Right cardiac atrium (tissue), 5 donors: ENCODE data around the gene FBXO8. TPM values are rescaled to one million over a fixed set of nuclear protein-coding genes. Genes with fewer than 3 reads are reported as not detected.
A peak's percentile ranks its signal among the peaks of the same experiment; 100 is the strongest.

Source experiments
- ATAC-seq, 2 donors: fragments of 200-7000 bp; cut with Tn5 transposase; one replicate each; pipeline versions ENCODE4 v1.8.0 to v1.9.1; 2020; ENCODE audit warnings: moderate library complexity in 2 of 2, mild to moderate bottlenecking in 1 of 2
- DNase-seq, 3 donors: peaks; one replicate each; pipeline ENCODE4 v3.0.0-alpha.2; 2020
- H3K27ac ChIP-seq: one replicate; pipeline ENCODE4 v1.5.1; 2013; ENCODE audit warnings: mild to moderate bottlenecking, low read length, control low read depth, moderate library complexity
- H3K27me3 ChIP-seq: one replicate; pipeline ENCODE4 v1.6.1; 2013; ENCODE audit not compliant: control insufficient read depth, insufficient read depth
- H3K4me1 ChIP-seq: one replicate; pipeline ENCODE4 v1.6.1; 2013; ENCODE audit warnings: low read length; ENCODE audit not compliant: control insufficient read depth, insufficient read depth
- H3K4me3 ChIP-seq: one replicate; pipeline ENCODE4 v1.5.1; 2013; ENCODE audit warnings: low read length, control low read depth
- H3K9me3 ChIP-seq: one replicate; pipeline ENCODE4 v1.6.1; 2013; ENCODE audit warnings: low read length; ENCODE audit not compliant: control insufficient read depth
- WGBS: extraction: QIAGEN DNeasy Blood & Tissue Kit; methylation state at CpG from one replicate; pipeline ENCODE4 v1.1.7; 2013; 5-methylcytosine and 5-hydroxymethylcytosine counted together
- intact Hi-C, 4 donors: fragments of 100-400 bp; cut with DNase I; formaldehyde crosslinking; loops; one replicate each; pipeline versions ENCODE4 v1.11.0 to v1.14.0; 2022 to 2023
- long read RNA-seq, 4 donors: library from polyadenylated mRNA; unstranded; transcript quantifications; one replicate each; pipeline ENCODE4 v2.0.0, GENCODE V29; 2020 to 2021
- polyA plus RNA-seq: library from polyadenylated mRNA; stranded (reverse); fragments of 200-250 nt; gene quantifications from one replicate; pipeline ENCODE4 v1.2.3, GENCODE V29; 2013
- total RNA-seq, 4 donors: library from RNA; stranded (reverse); fragmentation: NEBNext Ultra II Directional; extraction: Animal tissue kit (Norgen Biotek cat#: 25700); gene quantifications; one replicate each; pipeline ENCODE4 v1.2.1, GENCODE V29; 2021
- donor health status: healthy with polysubstance abuse.
- donor health status: DM: no; HTN: yes; CAD: no.
- donor health status: DM: no; HTN: no; CAD: no.
- donor health status: DM: no; HTN: yes; CAD: no; lungs with severe emphysema.
- donor health status: DM: yes; HTN: yes; CAD: no.

Gene FBXO8, protein sequence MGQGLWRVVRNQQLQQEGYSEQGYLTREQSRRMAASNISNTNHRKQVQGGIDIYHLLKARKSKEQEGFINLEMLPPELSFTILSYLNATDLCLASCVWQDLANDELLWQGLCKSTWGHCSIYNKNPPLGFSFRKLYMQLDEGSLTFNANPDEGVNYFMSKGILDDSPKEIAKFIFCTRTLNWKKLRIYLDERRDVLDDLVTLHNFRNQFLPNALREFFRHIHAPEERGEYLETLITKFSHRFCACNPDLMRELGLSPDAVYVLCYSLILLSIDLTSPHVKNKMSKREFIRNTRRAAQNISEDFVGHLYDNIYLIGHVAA
- total RNA-seq (10 to 100 TPM; 27.2 to 32.0 (median 30.0) TPM), polyA plus RNA-seq (22.5 TPM)
- long read RNA-seq, donor 1, transcript FBXO8-201 (6 exons, 2,577 nt) = major isoform, 9 of 10 reads
- long read RNA-seq, donor 1, partial matches to known transcripts = 1 of 10 reads
- long read RNA-seq, donor 1, other reads (novel, unspliced or antisense) = 0 of 10 reads
- long read RNA-seq, donor 2, transcript FBXO8-201 (6 exons, 2,577 nt) = major isoform, 9 of 10 reads
- long read RNA-seq, donor 2, partial matches to known transcripts = 0 of 10 reads
- long read RNA-seq, donor 2, other reads (novel, unspliced or antisense) = 1 of 10 reads
- long read RNA-seq, donor 3, transcript FBXO8-201 (6 exons, 2,577 nt) = major isoform, 43 of 50 reads
- long read RNA-seq, donor 3, partial matches to known transcripts = 1 of 50 reads
- long read RNA-seq, donor 3, other reads (novel, unspliced or antisense) = 2 of 50 reads
- long read RNA-seq, donor 4, transcript FBXO8-201 (6 exons, 2,577 nt) = major isoform, 5 of 6 reads
- long read RNA-seq, donor 4, partial matches to known transcripts = 1 of 6 reads
- long read RNA-seq, donor 4, other reads (novel, unspliced or antisense) = 0 of 6 reads

DNA sequence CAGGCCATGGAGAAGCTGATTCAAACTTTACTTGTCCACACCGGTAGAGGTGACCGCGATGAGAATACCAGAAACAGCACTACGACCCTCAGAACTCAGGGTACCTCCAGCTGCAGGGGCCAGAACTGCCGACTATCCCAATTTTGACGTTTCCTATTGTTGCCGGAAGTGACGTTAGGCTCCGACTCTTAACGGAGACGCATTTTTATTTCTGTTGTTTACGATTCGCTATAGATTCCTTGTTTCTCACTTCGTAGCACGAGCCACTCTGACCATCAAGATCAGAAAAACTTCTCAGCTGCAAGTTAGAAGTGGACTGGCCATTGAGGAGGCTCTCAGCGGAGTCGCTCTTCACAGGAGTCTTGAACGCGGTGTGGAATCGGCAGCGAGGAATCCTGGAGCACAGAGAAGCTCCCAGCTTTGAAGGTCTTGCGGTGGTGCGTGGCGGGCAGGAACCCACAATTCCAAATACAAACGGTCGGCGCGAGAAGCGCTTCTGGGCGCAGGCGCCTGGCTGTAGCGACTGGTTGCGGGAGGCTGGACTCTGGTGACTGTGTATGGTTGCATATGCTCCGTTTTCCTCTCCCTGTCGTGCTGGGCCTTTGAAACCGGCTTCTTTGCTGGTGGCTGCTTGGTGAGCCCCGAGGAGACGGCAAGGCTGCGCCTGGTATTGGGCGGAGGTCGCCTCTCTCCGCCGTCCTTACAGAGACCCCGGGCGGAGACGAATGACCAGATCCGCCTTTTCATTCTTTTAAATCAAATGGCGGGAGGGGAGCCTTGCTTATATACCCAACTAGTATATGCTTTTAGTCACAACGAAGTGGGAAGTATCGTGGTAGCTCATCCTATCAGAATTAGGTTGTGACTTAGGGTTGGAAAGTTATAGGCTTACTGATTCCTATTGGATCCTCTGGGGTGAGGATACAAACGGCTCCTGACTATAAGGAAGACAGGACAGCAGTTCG, at the start of gene FBXO8, which contains the start of gene CEP44:
Gene FBXO8, minus strand, starts transcription at position 161 of the 965 bp plus-strand sequence. CDS start 20,575 bp downstream, outside the sequence.
Gene CEP44, plus strand, starts transcription at position 405 of the 965 bp plus-strand sequence. CDS start 15,211 bp downstream, outside the sequence.
- Histone ChIP-seq H3K4me1 (no peaks in the 10 kb centered on the region), H3K4me3 (peak within 1 kb of the TSS; percentile 92), H3K27me3 (no peaks in the 10 kb centered on the region), H3K9me3 (no peaks in the 10 kb centered on the region), H3K27ac (peak within 1 kb of the TSS; percentile 99)
- peak; percentile 89 to 92 for ATAC-seq
- under 1% methylated on average over 52 of the region's 52 CpGs for WGBS
- peak; percentile 66 to 84 (median 80) for DNase-seq
- intact Hi-C loops = no loop called here

DNA sequence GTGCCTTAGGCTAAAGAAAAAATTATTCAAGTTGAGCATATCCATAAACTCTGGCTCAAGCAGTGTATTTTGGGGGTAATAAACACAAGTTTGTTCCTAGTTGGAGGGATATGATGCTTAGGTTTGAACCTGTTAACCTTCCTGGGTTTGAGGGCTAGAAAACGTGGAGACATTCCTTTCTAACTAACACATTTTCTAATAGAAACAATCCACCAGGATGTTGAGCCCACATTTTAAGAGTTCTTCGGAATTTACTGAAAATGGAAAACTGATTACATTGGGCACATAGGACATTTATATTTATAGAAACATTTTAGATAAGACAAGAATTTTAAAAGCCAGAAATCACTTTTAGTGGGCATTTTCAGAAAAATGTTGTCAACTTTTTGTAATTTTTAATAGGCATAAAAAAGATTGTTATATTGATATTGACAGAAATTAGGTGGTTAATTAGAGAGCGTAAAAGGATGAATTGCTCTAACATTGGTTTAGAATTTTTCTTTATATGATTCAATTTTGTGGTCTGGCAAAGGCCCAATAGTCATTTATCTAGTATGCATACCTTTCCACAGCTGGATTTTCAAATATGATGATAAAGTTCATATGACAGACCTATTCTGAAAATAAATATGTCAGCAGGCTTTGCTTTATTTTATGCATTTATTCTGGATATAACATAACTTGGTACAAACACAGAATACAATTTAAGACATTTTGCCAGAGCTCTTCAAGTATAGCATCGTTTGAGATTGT, 49.5 kb upstream of the FBXO8 start:
- no peak for ATAC-seq
- 64% methylated on average over 4 of the region's 4 CpGs for WGBS
- intact Hi-C loops = no loop called here

DNA sequence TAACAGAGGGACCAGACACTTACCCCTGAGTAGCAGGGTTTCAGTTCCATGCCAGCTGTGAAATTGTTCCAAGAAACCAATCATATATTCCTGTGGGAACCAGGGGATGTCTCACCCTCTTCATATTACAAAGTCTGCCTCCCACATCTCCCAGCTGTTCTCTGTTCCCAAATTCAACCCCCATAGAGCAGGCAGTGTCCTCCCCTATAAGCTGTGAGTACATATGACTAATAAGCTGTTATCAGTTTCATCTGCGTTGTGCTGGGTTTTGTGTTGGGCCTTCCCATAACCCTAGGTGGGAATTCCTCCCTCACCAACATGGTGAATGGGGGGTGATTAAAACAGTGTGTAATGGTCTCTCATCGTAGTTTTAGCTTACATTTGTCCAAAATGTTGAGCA, 41.3 kb upstream of the FBXO8 start:
- 81% methylated on average over 2 of the region's 2 CpGs for WGBS
- DNase-seq (no peak), ATAC-seq (no peak)
- Histone ChIP-seq H3K4me3 (no peak overlapping the region), H3K4me1 (no peaks in the 10 kb centered on the region), H3K9me3 (no peaks in the 10 kb centered on the region), H3K27me3 (no peaks in the 10 kb centered on the region), H3K27ac (no peak overlapping the region)
- intact Hi-C loops = no loop called here

More for the DNA sequence above, 49.5 kb upstream of the FBXO8 start:
- Histone ChIP-seq H3K9me3 (no peaks in the 10 kb centered on the region), H3K4me3 (no peak overlapping the region), H3K27me3 (no peaks in the 10 kb centered on the region), H3K27ac (no peak overlapping the region), H3K4me1 (no peaks in the 10 kb centered on the region)
- no peak for DNase-seq

DNA sequence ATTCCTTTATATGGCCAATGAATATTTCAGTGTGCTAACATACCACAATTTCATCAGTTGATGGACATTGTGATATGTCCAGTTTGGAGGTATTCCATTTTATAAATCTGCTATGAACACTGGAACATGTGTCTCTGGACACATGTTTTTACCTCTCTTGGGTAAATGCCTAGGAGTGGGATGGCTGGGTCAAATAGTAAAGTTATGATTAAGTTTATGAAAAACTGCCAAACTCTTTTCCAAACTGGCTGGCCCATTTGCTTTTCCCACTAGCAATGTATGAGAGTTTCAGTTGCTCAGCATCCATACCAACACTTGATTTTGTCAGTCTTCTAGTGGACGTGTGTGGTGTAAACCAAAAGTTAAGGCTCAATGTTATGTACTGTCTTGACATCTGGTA, 40.8 kb upstream of the FBXO8 start:
- Histone ChIP-seq H3K27me3 (no peaks in the 10 kb centered on the region), H3K9me3 (no peaks in the 10 kb centered on the region), H3K4me3 (no peak overlapping the region), H3K4me1 (no peaks in the 10 kb centered on the region), H3K27ac (no peak overlapping the region)
- intact Hi-C loops = no loop called here
- WGBS = 85% methylated on average over 1 of the region's 1 CpG
- DNase-seq = no peak
- no peak for ATAC-seq

DNA sequence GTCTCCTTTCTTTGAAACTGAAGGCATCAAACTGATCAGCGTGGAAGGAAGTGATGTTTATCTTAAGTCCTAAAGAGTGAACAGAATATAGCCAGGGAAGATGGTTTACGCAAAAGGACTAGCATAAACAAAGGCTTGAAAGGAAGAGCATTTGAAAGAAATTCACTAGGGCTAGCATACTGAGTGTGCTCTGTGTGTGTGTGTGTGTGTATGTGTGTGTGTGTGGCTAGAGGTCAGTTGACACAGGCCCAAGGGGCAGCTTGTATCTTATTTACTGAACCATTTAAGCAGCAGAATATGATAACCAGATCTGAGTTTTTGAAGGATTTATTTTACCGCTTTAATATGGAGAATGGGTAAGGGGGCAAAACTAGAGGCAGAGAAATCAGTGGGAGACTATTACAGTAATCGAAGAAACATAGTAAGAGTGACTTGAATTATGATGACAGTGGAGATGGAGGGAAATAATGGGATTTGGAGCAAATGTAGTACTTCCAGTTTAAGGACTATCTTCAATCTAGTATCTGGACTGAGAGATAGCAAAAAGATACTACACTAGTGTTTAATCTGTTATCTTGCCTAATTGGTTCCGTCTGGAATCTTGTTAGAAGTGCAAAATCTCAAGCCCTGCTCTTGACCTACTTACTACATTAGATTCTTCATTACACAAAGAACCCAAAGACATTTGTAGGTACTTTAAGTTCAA, 37.2 kb upstream of the FBXO8 start:
- ATAC-seq (no peak), DNase-seq (no peak)
- Histone ChIP-seq H3K27me3 (no peaks in the 10 kb centered on the region), H3K27ac (no peak overlapping the region), H3K4me1 (no peaks in the 10 kb centered on the region), H3K4me3 (no peak overlapping the region), H3K9me3 (no peaks in the 10 kb centered on the region)
- intact Hi-C loops = no loop called here
- 79% methylated on average over 5 of the region's 5 CpGs for WGBS

DNA sequence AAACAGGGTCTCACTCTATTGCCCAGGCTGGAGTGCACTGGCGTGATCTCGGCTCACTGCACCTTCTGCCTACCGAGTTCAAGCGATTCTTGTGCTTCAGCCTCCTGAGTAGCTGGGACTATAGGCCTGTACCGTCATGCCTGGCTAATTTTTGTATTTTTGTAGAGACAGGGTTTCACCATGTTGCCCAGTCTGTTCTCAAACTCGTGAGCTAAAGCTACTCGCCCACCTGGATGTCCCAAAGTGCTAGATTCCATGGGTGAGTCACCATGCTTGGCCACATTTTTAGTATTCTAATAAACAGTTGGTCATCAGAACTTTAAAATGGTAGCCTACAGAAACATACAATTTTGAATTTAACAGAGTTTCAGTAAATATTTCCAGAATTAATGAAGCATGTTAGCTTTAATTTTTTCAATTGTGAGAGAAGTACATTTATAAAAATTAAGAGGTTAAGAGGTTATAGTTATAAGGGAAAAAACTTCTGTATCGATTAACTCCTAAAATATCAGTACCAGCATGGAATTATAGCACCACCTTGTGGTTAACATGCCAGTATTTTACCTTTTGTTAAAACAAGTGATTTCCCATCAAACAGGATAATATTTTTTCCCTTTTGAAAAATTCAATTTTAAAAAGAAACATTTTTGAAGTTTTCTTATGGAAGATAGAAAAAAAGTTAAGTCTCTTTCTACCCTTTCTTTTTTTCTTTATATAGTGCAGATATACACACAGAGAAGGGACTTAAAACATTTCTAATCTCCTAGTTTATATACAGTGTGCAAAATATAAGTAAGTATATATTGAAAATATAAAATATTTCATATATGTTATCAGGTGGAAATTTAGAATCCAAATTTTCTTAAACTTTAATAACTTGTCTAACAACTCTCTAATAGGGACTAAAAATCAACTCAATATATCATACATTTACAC, 35.6 kb upstream of the FBXO8 start:
- Histone ChIP-seq H3K27ac (no peak overlapping the region), H3K9me3 (no peaks in the 10 kb centered on the region), H3K4me1 (no peaks in the 10 kb centered on the region), H3K4me3 (no peak overlapping the region), H3K27me3 (no peaks in the 10 kb centered on the region)
- intact Hi-C loops = loop anchor here in 1 of 4 donors (5.0 kb wide), 1 partner anchor 97 kb away; no protein-coding TSS in a partner anchor
- no peak for DNase-seq
- 69% methylated on average over 8 of the region's 8 CpGs for WGBS
- ATAC-seq = no peak

DNA sequence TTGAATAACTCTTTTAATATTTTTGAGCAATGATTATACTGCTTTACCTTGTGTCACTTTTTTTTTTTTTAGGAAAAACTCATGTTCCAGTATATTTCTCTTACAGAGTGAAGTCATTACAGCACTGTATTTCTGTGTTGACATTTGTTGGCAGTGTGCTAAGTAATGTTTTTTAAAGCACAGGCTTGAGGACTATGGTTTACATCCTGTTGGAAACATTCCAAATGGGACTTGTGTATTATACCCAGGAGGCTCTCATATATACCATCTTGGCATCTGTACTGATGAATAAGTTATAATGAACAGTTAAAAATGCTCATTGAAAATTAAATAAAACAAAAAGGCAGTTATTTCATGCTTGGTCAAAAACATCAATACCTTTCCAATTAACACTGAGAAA, 34.1 kb upstream of the FBXO8 start:
- Histone ChIP-seq H3K27me3 (no peaks in the 10 kb centered on the region), H3K9me3 (no peaks in the 10 kb centered on the region), H3K4me3 (no peak overlapping the region), H3K4me1 (no peaks in the 10 kb centered on the region), H3K27ac (no peak overlapping the region)
- intact Hi-C loops = loop anchor here in 1 of 4 donors (5.0 kb wide), 1 partner anchor 95 kb away; no protein-coding TSS in a partner anchor
- no peak for DNase-seq
- no peak for ATAC-seq

DNA sequence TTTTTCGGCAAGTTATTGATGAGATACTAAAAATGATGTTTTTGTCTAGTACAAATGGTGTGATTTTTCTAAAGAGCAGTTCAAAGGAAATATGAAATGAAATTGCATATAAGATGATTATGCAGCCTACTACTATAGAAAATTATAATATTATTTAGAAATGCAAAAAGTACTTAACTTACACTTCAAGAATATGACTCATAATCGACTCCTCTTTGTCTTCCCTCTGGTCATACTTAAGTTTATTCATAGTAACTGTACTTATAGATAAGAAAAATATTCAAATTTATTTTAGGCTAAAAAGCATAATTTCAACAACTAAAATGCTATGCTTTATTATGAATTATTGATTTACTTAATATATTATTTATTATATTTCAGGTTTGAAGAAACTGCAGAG, 33.5 kb upstream of the FBXO8 start:
- no peaks in the 10 kb centered on the region for H3K9me3 ChIP-seq
- WGBS = 67% methylated on average over 2 of the region's 2 CpGs
- H3K27me3 ChIP-seq = no peaks in the 10 kb centered on the region
- H3K27ac ChIP-seq = no peak overlapping the region
- intact Hi-C loops = loop anchor here in 1 of 4 donors (5.0 kb wide), 1 partner anchor 95 kb away; no protein-coding TSS in a partner anchor
- ATAC-seq (no peak), DNase-seq (no peak)
- no peak overlapping the region for H3K4me3 ChIP-seq
- H3K4me1 ChIP-seq = no peaks in the 10 kb centered on the region

DNA sequence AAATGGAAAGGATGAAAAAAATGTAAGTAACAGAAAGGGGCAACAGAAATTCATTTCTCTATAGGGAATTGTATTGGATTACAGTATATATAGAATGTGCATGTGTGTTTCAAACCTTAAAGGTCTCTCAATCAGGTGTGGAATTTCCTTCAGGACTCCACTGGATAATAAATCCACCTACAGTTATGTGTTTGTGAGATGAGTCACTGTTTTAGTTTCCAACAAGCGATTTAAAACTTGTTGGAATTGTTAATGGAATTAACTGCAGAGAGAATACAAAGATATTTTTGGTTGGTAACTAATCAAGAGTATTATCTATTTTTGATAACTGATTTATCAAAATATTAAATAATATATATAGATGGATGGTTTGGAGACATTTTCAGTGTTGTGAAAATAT, 33.1 kb upstream of the FBXO8 start:
- intact Hi-C loops = loop anchor here in 1 of 4 donors (5.0 kb wide), 1 partner anchor 94 kb away; no protein-coding TSS in a partner anchor
- DNase-seq = no peak
- Histone ChIP-seq H3K4me3 (no peak overlapping the region), H3K4me1 (no peaks in the 10 kb centered on the region), H3K27me3 (no peaks in the 10 kb centered on the region), H3K27ac (no peak overlapping the region), H3K9me3 (no peaks in the 10 kb centered on the region)
- 74% methylated on average over 1 of the region's 1 CpG for WGBS
- ATAC-seq = no peak
